Suprapubic skin (tissue), 3 donors: ENCODE measurements around the gene KLRC2.
"Not testable (repeated sequence)": the region's sequence is repeated elsewhere in the genome, so short reads cannot be mapped to it uniquely, and the experiment has no call there.

Experiments
- CTCF ChIP-seq, 2 donors: fragments of 200-600 bp in 1 of 2; fragments of 450-650 bp in 1 of 2; sonication (generic) in 1 of 2; IDR thresholded peaks; one replicate each; pipeline ENCODE4 v1.5.1; 2016 to 2019; ENCODE audit warnings: antibody characterized with exemption in 2 of 2, mild to moderate bottlenecking in 1 of 2, moderate library complexity in 1 of 2
- POLR2A ChIP-seq, 2 donors: fragments of 450-650 bp; IDR thresholded peaks; one replicate each; pipeline ENCODE4 v1.6.1; 2017; ENCODE audit warnings: antibody characterized with exemption in 2 of 2, mild to moderate bottlenecking in 2 of 2, moderate library complexity in 2 of 2

DNA sequence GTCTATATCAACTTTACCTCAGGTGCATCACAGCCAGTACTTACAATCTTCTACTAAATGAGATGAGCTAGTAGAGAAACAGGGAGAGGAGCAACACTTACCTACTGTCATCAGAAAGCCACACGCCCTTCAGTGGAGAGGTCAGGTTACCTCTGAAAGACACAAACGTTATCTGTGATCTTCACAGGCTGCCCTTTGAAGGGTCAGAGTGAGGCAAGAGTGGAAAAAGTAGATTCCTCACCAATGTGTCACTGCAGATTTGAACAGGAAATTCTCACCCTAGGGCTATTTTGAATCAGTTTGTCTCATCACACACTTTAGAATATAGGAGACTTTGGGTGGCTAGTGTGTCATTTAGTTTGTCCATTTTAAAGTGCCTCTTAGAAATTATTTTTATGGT lies 1.8 kb upstream of the KLRC2 start:
- TF ChIP-seq CTCF, POLR2A (IDR thresholded peaks at IDR 0.05): not testable (repeated sequence)
